Breast epithelium (tissue), 4 donors: ENCODE measurements around the gene INS. TPM values are rescaled to one million over a fixed set of nuclear protein-coding genes. Genes with fewer than 3 reads are reported as not detected.

Source experiments
- DNase-seq, 2 donors: peaks; one replicate each; pipeline ENCODE4 v3.0.0-alpha.2; 2019; ENCODE audit warnings: low spot score in 2 of 2
- H3K27ac ChIP-seq, 2 donors: fragments of 200-600 bp; sonication (generic) in 1 of 2; one replicate each; pipeline ENCODE4 v1.5.1; 2016 to 2019; ENCODE audit warnings: mild to moderate bottlenecking in 1 of 2
- H3K27me3 ChIP-seq, 2 donors: fragments of 200-600 bp; sonication (generic) in 1 of 2; one replicate each; pipeline versions ENCODE4 v1.5.1 to v1.6.0; 2017 to 2019; ENCODE audit warnings: control low read depth in 1 of 2, mild to moderate bottlenecking in 1 of 2
- H3K36me3 ChIP-seq: fragments of 200-600 bp; one replicate; pipeline ENCODE4 v1.5.1; 2019
- H3K4me1 ChIP-seq, 2 donors: fragments of 200-600 bp; sonication (generic); one replicate each; pipeline ENCODE4 v1.5.1; 2016 to 2019; ENCODE audit warnings: control low read depth in 1 of 2
- H3K4me3 ChIP-seq, 3 donors: fragments of 200-600 bp; sonication (generic); 1 replicate in 2 of 3; 2 replicates in 1 of 3; pipeline ENCODE4 v1.5.1; 2016 to 2019; ENCODE audit warnings: mild to moderate bottlenecking in 3 of 3, moderate library complexity in 2 of 3
- H3K9me3 ChIP-seq, 2 donors: fragments of 200-600 bp; sonication (generic) in 1 of 2; one replicate each; pipeline ENCODE4 v1.5.1; 2016 to 2019; ENCODE audit warnings: control low read depth in 1 of 2
- POLR2A ChIP-seq: fragments of 450-650 bp; IDR thresholded peaks from one replicate; pipeline ENCODE4 v1.6.1; 2016; ENCODE audit warnings: antibody characterized with exemption, mild to moderate bottlenecking, moderate library complexity
- POLR2AphosphoS5 ChIP-seq, 3 donors: sonication (generic); formaldehyde crosslinking; IDR thresholded peaks; one replicate each; pipeline ENCODE4 v1.6.1; 2017; ENCODE audit warnings: antibody characterized with exemption in 3 of 3
- intact Hi-C: fragments of 100-400 bp; cut with DNase I; formaldehyde crosslinking; loops from one replicate; pipeline ENCODE4 v1.15.1; 2023; ENCODE audit warnings: low total_unique reads
- total RNA-seq, 3 donors: library from RNA; depleted of rRNA; stranded (reverse); fragments of >200 nt; gene quantifications; one replicate each; pipeline ENCODE4 v1.1.0, GENCODE V29; 2016
- TF ChIP-seq, protein P1 (sequence below), 3 donors: fragments of 450-650 bp; IDR thresholded peaks; one replicate each; pipeline ENCODE4 v1.5.1; 2016 to 2017; ENCODE audit warnings: antibody characterized with exemption in 3 of 3, mild to moderate bottlenecking in 3 of 3, moderate library complexity in 3 of 3

Gene INS
- total RNA-seq, 3 donors from 2014 or later = not detected

DNA sequence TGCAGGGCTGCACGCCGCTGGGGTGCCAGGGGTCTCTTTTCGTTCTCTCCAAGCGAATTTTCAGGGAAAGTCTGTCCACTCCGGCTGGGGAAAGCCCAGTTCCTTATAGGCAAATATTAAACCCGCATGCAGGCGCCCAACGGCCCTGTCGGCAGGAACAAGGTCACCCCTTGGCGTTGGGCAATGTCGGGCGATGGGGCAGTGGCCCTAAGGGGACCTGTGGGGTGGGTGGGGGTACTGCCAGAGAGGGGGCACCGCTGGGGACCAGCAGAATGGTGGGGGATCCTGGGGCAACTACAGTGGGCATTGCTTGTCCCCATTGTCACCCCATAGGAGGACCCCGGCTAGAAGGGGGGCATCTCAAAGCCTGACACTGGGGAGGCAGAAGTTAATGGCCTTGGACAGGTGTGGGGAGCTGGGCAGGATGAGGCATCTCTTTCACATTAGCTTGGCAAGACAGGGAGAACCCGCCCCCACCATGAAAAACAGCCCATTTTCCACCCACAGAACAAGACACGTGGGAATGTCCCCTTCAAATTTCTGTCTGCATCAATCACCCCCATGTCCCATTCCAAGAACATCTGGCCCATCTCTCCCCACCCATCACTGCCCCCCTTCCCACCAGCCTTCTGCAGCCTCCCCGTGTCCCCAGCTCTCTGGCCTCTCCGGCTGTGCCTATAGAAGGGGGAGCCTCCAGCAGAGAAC, 16.3 kb downstream of the INS start:
- Histone ChIP-seq H3K27me3 (peaks cover 20 to 100% of the 10 kb centered on the region in 2 donors), H3K27ac (no peak overlapping the region)

DNA sequence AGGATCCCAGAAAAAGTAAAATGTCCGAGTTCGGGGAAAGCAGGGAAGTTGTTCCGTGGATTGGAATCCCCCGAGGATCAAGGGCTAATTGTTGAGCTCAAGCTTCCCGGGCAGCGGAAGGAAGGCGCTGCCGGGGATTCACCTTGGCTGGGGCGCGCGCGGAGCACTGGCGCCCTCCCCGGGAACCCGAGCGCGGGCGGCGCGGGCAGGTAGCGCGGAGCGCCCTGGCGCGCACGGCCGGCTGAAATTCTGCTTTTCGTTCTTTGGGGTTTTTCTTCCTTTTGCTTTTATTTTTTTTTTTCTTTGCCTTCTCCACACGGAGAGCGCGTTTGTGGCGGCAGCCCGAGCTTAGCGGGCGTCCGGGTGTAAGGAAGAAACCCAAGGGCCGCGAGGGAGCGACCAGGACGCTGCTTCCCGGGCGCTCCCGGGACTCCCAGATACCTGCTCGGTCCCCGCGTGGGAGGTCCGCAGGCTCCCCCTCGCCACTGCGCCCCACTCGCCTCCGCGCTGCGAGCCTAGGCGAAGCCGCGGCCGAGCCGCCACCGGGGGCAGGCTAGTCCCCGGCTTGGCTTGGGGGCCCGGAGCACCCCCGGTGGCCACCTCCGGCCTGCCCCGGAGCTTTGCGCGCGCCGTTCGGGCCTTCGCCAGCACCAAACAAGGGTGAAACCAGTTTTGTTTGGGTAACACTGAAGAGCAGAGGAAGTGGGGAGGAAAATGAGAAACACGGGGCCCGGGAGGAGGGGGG, 17.0 kb downstream of the INS start:
- Histone ChIP-seq H3K27ac (no peak overlapping the region), H3K4me3 (peak overlapping the region in 2 of 3 donors; percentile 4 to 48), H3K4me1 (peaks cover 0 to 11% of the 10 kb centered on the region in 2 donors), H3K27me3 (peaks cover 23 to 97% of the 10 kb centered on the region in 2 donors), H3K9me3 (no peaks in the 10 kb centered on the region), H3K36me3 (no peaks in the 10 kb centered on the region)
- intact Hi-C loops = no loop called here
- TF ChIP-seq POLR2A (no peak), POLR2AphosphoS5 (IDR thresholded peaks at IDR 0.05) (no peak)
- TF ChIP-seq, protein P1, sequence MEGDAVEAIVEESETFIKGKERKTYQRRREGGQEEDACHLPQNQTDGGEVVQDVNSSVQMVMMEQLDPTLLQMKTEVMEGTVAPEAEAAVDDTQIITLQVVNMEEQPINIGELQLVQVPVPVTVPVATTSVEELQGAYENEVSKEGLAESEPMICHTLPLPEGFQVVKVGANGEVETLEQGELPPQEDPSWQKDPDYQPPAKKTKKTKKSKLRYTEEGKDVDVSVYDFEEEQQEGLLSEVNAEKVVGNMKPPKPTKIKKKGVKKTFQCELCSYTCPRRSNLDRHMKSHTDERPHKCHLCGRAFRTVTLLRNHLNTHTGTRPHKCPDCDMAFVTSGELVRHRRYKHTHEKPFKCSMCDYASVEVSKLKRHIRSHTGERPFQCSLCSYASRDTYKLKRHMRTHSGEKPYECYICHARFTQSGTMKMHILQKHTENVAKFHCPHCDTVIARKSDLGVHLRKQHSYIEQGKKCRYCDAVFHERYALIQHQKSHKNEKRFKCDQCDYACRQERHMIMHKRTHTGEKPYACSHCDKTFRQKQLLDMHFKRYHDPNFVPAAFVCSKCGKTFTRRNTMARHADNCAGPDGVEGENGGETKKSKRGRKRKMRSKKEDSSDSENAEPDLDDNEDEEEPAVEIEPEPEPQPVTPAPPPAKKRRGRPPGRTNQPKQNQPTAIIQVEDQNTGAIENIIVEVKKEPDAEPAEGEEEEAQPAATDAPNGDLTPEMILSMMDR (IDR thresholded peaks at IDR 0.05) = no peak
- DNase-seq = no peak

More for the DNA sequence above, 16.3 kb downstream of the INS start:
- Histone ChIP-seq H3K36me3 (no peaks in the 10 kb centered on the region), H3K4me1 (peaks cover 0 to 11% of the 10 kb centered on the region in 2 donors), H3K9me3 (no peaks in the 10 kb centered on the region), H3K4me3 (peak overlapping the region in 2 of 3 donors; percentile 4 to 48)
- intact Hi-C loops = no loop called here
- TF ChIP-seq POLR2A (no peak), POLR2AphosphoS5 (IDR thresholded peaks at IDR 0.05) (no peak)
- TF ChIP-seq, protein P1 (IDR thresholded peaks at IDR 0.05) = no peak
- DNase-seq = no peak

DNA sequence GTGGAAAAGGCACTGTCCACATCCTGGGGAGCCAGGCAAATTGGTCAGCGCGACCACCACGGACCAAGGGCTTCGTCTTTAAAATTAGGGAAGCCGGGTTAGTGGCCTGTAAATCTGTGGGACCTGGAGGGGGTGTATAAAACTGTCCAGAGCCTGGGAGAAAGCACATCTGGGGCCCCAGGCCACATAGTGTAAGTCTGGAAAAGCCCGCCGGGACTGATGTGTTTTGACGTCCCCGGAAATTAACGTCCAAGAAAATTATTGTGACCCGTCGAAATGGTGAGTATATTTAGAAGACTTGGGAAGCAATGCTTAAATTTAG, 17.6 kb downstream of the INS start:
- Histone ChIP-seq H3K4me3 (no peak overlapping the region), H3K9me3 (no peaks in the 10 kb centered on the region), H3K4me1 (peaks cover 0 to 11% of the 10 kb centered on the region in 2 donors), H3K27ac (no peak overlapping the region), H3K36me3 (no peaks in the 10 kb centered on the region), H3K27me3 (peaks cover 23 to 97% of the 10 kb centered on the region in 2 donors)
- no peak for DNase-seq
- TF ChIP-seq POLR2AphosphoS5 (IDR thresholded peaks at IDR 0.05) (no peak), POLR2A (no peak)
- TF ChIP-seq, protein P1 (IDR thresholded peaks at IDR 0.05) = no peak
- intact Hi-C loops = no loop called here

DNA sequence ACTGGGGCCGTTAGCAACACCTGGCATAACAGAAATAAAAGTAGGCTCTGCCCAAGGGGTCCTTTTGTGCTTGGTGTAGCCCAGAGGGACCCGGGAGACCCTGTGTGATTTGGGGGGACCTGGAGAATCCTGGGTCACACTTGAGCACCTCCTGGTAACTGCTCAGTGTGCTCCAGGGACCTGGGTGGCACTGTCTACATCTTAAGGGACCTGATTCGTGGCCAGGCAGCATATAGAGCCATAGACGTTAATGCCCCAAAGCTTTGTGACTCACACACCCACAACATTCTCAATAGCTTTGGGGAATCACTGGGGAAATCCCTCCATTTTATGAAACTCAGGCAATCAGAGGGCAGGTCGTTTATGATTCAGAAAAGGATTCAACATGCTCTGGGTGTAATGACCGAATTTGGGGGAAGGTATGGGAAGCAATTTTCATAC, 18.2 kb downstream of the INS start:
- TF ChIP-seq POLR2A = no peak
- TF ChIP-seq, protein P1 (IDR thresholded peaks at IDR 0.05) = no peak
- TF ChIP-seq POLR2AphosphoS5 (IDR thresholded peaks at IDR 0.05) = no peak
- Histone ChIP-seq H3K36me3 (no peaks in the 10 kb centered on the region), H3K9me3 (no peaks in the 10 kb centered on the region), H3K27me3 (peaks cover 24 to 93% of the 10 kb centered on the region in 2 donors), H3K27ac (no peak overlapping the region), H3K4me3 (no peak overlapping the region), H3K4me1 (peaks cover 2 to 12% of the 10 kb centered on the region in 2 donors)
- intact Hi-C loops = no loop called here
- DNase-seq = no peak

DNA sequence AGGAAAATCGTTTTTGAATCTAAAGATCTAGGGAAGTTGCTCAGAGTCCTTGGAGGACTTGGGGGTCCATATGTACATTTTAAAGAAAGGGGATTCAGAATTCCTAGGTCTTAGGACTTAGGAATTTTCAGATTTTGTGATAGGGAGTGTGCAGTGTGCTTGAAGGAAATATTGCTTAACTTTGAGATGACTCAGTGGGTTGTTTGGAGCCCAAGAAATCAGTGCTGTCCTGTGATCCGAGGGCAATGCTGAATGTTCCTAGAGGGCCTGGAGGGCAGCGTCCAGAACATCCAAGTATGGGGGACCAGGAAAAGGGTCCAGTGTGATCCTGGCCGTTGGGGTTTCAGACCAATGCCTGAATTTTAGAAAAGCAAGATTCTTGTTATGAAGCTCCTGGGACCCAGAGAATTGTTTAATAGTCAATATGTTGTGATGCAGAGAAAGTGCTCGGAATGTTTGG, 18.7 kb downstream of the INS start:
- peaks cover 6 to 17% of the 10 kb centered on the region in 2 donors for H3K4me1 ChIP-seq
- TF ChIP-seq, protein P1 (IDR thresholded peaks at IDR 0.05) = no peak
- no peak for TF ChIP-seq POLR2A
- peaks cover 26 to 93% of the 10 kb centered on the region in 2 donors for H3K27me3 ChIP-seq
- no peak overlapping the region for H3K27ac ChIP-seq
- H3K9me3 ChIP-seq = no peaks in the 10 kb centered on the region
- H3K36me3 ChIP-seq = no peaks in the 10 kb centered on the region
- H3K4me3 ChIP-seq = no peak overlapping the region
- no peak for DNase-seq
- intact Hi-C loops = no loop called here
